Right ventricle myocardium inferior (tissue), 1 donor: Measurements from ENCODE around the gene TCF15. TPM values are rescaled to one million over a fixed set of nuclear protein-coding genes. Genes with fewer than 3 reads are reported as not detected.
A peak's percentile ranks its signal among the peaks of the same experiment; 100 is the strongest.

Experiments used
- ATAC-seq: fragments of 200-7000 bp; cut with Tn5 transposase; one replicate; pipeline ENCODE4 v1.9.1; 2020; ENCODE audit warnings: mild to moderate bottlenecking, moderate library complexity
- DNase-seq: peaks from one replicate; pipeline ENCODE4 v3.0.0; 2021; ENCODE audit errors: missing footprints
- intact Hi-C: fragments of 100-400 bp; cut with DNase I; formaldehyde crosslinking; loops from one replicate; pipeline ENCODE4 v1.11.0; 2022
- long read RNA-seq: library from polyadenylated mRNA; unstranded; transcript quantifications from one replicate; pipeline ENCODE4 v2.0.0, GENCODE V29; 2021
- total RNA-seq: library from RNA; stranded (reverse); fragmentation: NEBNext Ultra II Directional; extraction: Animal tissue kit (Norgen Biotek cat#: 25700); gene quantifications from one replicate; pipeline ENCODE4 v1.2.1, GENCODE V29; 2021
- donor health status: DM: no; HTN: yes; CAD: no; lungs with severe emphysema.

The TCF15 gene
- total RNA-seq: 13.1 TPM
- long read RNA-seq, transcript TCF15-201 (2 exons, 1,555 nt): major isoform, 35 of 37 reads
- long read RNA-seq, partial matches to known transcripts: 0 of 37 reads
- long read RNA-seq, other reads (novel, unspliced or antisense): 2 of 37 reads

GRCh38 chr20:610130-611046 lies at the start of gene TCF15:
TSS of gene TCF15 (minus strand) at chr20:610309. CDS start at chr20:610237, 72 bp downstream.
- DNase-seq (peak; percentile 76), ATAC-seq (peak; percentile 87)
- intact Hi-C loops: loop anchor here (1.0 to 2.0 kb wide), 2 partner anchors 9 to 34 kb away; no protein-coding TSS in a partner anchor

GRCh38 chr20:658731-659291 lies 48.7 kb upstream of the TCF15 start:
- intact Hi-C loops: no loop called here
- no peak for DNase-seq
- ATAC-seq: no peak

- no peak for DNase-seq
These were observed 48.1 kb upstream of the TCF15 start for GRCh38 chr20:658202-658601.

GRCh38 chr20:655726-656624 lies 45.9 kb upstream of the TCF15 start:
- ATAC-seq: no peak
- intact Hi-C loops: no loop called here
- no peak for DNase-seq

More at GRCh38 chr20:658202-658601, 48.1 kb upstream of the TCF15 start:
- no peak for ATAC-seq
- intact Hi-C loops: no loop called here

- ATAC-seq: no peak
- DNase-seq: no peak
- intact Hi-C loops: loop anchor here (5.0 kb wide), 2 partner anchors 112 to 307 kb away; partner anchors contain the start of genes CSNK2A1 and NRSN2
These were observed 44.3 kb upstream of the TCF15 start for GRCh38 chr20:654417-654750.

- DNase-seq (no peak), ATAC-seq (no peak)
- intact Hi-C loops: loop anchor here (1.0 to 5.0 kb wide), 4 partner anchors 14 to 307 kb away; partner anchors contain the start of genes CSNK2A1 and NRSN2
These were observed 43.7 kb upstream of the TCF15 start for GRCh38 chr20:653590-654416.

GRCh38 chr20:653110-653589 lies 43.0 kb upstream of the TCF15 start, which contains the start of gene SRXN1:
TSS of gene SRXN1 (minus strand) at chr20:653200. CDS start at chr20:653185, 15 bp downstream.
- intact Hi-C loops: loop anchor here (1.0 to 5.0 kb wide), 4 partner anchors 15 to 306 kb away; partner anchors contain the start of genes CSNK2A1 and NRSN2
- peak; percentile 97 for DNase-seq
- ATAC-seq: peak; percentile 95

- DNase-seq: no peak
- peak; percentile 5 for ATAC-seq
These were observed 42.6 kb upstream of the TCF15 start for GRCh38 chr20:652615-653109.

GRCh38 chr20:651713-652614 lies 41.9 kb upstream of the TCF15 start:
- ATAC-seq (no peak), DNase-seq (no peak)
- intact Hi-C loops: loop anchor here (2.0 to 5.0 kb wide), 3 partner anchors 77 to 305 kb away; partner anchors contain the start of genes CSNK2A1 and NRSN2

More at GRCh38 chr20:652615-653109, 42.6 kb upstream of the TCF15 start:
- intact Hi-C loops: loop anchor here (1.0 to 5.0 kb wide), 4 partner anchors 16 to 305 kb away; partner anchors contain the start of genes CSNK2A1 and NRSN2

GRCh38 chr20:650954-651353 lies 40.8 kb upstream of the TCF15 start:
- ATAC-seq (no peak), DNase-seq (no peak)
- intact Hi-C loops: loop anchor here (5.0 kb wide), 2 partner anchors 109 to 304 kb away; partner anchors contain the start of genes CSNK2A1 and NRSN2

GRCh38 chr20:650281-650680 lies 40.2 kb upstream of the TCF15 start:
- no peak for ATAC-seq
- no peak for DNase-seq
- intact Hi-C loops: loop anchor here (5.0 kb wide), 2 partner anchors 108 to 303 kb away; partner anchors contain the start of genes CSNK2A1 and NRSN2

GRCh38 chr20:647479-648019 lies 37.4 kb upstream of the TCF15 start:
- no peak for ATAC-seq
- no peak for DNase-seq
- intact Hi-C loops: no loop called here

- DNase-seq (no peak), ATAC-seq (no peak)
- intact Hi-C loops: no loop called here
These were observed 36.7 kb upstream of the TCF15 start for GRCh38 chr20:646868-647233.

GRCh38 chr20:646107-646867 lies 36.2 kb upstream of the TCF15 start:
- ATAC-seq: no peak
- no peak for DNase-seq
- intact Hi-C loops: no loop called here
